ENCODE measurements around the gene HMOX2. TPM values are rescaled to one million over a fixed set of nuclear protein-coding genes. Genes with fewer than 3 reads are reported as not detected.

Gene HMOX2, protein sequence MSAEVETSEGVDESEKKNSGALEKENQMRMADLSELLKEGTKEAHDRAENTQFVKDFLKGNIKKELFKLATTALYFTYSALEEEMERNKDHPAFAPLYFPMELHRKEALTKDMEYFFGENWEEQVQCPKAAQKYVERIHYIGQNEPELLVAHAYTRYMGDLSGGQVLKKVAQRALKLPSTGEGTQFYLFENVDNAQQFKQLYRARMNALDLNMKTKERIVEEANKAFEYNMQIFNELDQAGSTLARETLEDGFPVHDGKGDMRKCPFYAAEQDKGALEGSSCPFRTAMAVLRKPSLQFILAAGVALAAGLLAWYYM
- total RNA-seq = 10 to 100 TPM; 12.8 to 22.0 (median 18.5) TPM
- polyA plus RNA-seq = 10 to 100 TPM; 18.9 to 29.6 TPM

DNA sequence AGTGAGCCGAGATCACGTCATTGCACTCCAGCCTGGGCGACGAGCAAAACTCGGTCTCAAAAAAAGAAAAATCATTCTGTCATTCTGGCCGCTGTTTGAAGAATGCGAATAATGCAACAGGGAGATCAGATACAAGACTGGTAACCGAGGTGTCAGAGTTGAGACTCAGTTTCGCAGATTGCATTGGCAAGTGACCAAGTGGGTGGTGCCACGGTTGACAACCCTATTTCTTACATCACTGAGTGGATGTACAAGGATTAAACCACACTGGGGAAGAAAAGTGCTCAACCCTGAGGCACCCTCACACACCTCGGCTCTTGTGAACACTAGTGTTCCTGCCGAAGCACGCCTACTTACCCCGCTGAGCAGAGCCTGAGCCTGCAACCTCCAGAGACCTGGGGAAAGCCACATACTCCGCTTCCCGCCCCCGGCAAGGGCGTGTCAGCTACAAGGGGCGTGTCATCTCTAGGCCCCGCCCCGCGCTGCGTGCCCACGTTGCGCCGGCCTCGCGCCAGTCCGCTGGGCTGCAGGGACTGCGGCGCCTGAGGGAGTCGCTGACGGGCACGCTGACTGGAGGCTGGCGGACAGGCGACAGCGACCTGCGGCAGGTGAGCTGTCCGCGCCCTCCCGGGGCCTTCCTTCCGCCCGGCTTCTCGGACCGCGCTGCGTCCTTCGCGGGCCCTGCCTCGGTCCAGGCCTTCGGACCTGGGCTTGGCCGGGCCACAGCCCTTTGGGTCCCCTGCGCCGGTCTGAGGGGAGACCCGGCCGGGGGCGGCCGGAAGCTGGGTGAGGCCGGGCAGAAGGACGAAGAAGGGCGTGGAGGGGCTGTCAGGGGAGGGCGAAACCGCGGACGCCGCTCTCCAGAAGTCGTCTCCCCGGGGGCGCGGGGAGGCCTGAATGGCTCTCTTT, at the start of gene HMOX2:
Gene HMOX2 (plus strand): TSS at position 519 of the 909 bp plus-strand sequence. CDS start 29,127 bp downstream, outside the sequence.
- H3K4me1 ChIP-seq = peaks cover 0 to 8% (median 0%) of the 10 kb centered on the region in 3 donors
- 8% methylated on average over 68 to 70 of the region's 70 CpGs for WGBS, 2 donors
- TF ChIP-seq, protein P1, sequence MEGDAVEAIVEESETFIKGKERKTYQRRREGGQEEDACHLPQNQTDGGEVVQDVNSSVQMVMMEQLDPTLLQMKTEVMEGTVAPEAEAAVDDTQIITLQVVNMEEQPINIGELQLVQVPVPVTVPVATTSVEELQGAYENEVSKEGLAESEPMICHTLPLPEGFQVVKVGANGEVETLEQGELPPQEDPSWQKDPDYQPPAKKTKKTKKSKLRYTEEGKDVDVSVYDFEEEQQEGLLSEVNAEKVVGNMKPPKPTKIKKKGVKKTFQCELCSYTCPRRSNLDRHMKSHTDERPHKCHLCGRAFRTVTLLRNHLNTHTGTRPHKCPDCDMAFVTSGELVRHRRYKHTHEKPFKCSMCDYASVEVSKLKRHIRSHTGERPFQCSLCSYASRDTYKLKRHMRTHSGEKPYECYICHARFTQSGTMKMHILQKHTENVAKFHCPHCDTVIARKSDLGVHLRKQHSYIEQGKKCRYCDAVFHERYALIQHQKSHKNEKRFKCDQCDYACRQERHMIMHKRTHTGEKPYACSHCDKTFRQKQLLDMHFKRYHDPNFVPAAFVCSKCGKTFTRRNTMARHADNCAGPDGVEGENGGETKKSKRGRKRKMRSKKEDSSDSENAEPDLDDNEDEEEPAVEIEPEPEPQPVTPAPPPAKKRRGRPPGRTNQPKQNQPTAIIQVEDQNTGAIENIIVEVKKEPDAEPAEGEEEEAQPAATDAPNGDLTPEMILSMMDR (IDR thresholded peaks at IDR 0.05) = peak in 1 of 4 donors; percentile 33
- peak; percentile 92 to 96 (median 93) for ATAC-seq
- no peak for FAIRE-seq
- no peaks in the 10 kb centered on the region for H3K27me3 ChIP-seq
- H3K27ac ChIP-seq = peak within 1 kb of the TSS; percentile 82 to 91 (median 84)
- peak within 1 kb of the TSS; percentile 74 to 99 (median 88) for H3K4me3 ChIP-seq
- H3K36me3 ChIP-seq = no peaks in the 10 kb centered on the region
- peak; percentile 90 to 99 (median 98) for DNase-seq
- H3K9me3 ChIP-seq = no peaks in the 10 kb centered on the region
- intact Hi-C loops (cut with DNase I) = no loop called here

DNA sequence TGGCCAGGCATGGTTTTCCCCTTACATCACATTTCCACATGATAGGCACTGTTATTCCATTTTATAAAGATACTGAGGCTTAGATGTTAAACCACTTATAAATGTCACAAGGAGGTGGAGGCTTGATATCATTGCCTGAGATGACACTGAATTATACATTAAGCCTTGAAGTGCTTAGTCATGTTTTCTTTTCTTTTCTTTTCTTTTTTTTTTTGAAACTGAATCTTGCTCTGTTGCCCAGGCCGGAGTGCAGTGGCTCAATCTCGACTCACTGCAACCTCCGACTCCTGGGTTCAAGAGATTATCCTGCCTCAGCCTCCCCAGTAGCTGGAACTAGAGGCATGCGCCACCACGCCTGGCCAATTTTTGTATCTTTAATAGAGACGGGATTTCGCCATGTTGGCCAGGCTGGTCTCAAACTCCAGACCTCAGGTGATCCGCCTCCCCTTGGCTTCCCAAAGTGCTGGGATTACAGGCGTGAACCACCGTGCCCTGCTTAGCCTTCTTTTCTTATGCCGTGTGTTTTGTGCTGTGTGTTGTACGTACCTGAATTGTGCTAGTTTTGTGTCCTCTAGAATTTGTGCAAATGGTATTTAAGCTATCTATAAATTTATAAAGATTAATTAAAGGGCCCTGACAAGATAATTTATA, 49.4 kb upstream of the HMOX2 start:
- H3K4me3 ChIP-seq = peak overlapping the region in 3 of 4 donors; percentile 68 to 98 (median 98)
- TF ChIP-seq, protein P1 (IDR thresholded peaks at IDR 0.05) = no peak
- peaks cover 0 to 8% (median 3%) of the 10 kb centered on the region in 3 donors for H3K36me3 ChIP-seq
- no peaks in the 10 kb centered on the region for H3K27me3 ChIP-seq
- no peak overlapping the region for H3K27ac ChIP-seq
- WGBS, 2 donors = 80 to 85% methylated on average over 12 of the region's 12 CpGs
- intact Hi-C loops (cut with DNase I) = no loop called here
- peaks cover 10 to 14% (median 13%) of the 10 kb centered on the region in 3 donors for H3K4me1 ChIP-seq
- ATAC-seq = no peak
- no peaks in the 10 kb centered on the region for H3K9me3 ChIP-seq
- no peak for FAIRE-seq
- peak in 1 of 6 donors; percentile 13 for DNase-seq

DNA sequence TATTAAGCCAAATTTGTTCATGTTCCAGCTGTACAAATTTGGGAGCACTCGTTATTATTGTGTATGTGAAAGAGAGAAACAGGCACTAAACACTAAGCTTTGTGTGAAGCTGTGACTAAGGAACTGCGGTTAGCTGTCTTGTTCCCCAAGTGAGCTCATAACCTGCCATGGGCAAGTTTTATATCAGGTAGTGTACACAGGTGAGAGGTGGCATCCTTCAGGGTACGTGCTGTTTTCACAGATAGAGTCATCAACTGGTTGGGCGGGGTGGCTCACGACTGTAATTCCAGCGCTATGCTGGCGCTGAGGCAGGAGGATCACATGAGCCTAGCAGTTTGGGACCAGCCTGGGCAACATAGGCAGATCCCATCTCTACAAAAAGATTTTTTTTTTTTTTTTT, 47.7 kb upstream of the HMOX2 start:
- H3K4me1 ChIP-seq = peaks cover 10 to 14% (median 13%) of the 10 kb centered on the region in 3 donors
- peaks cover 0 to 10% (median 3%) of the 10 kb centered on the region in 3 donors for H3K36me3 ChIP-seq
- H3K9me3 ChIP-seq = no peaks in the 10 kb centered on the region
- intact Hi-C loops (cut with DNase I) = no loop called here
- DNase-seq (no peak), FAIRE-seq (no peak), ATAC-seq (no peak)
- no peaks in the 10 kb centered on the region for H3K27me3 ChIP-seq
- 90 to 94% methylated on average over 7 of the region's 7 CpGs for WGBS, 2 donors
- H3K27ac ChIP-seq = no peak overlapping the region
- TF ChIP-seq, protein P1 (IDR thresholded peaks at IDR 0.05) = no peak
- no peak overlapping the region for H3K4me3 ChIP-seq

DNA sequence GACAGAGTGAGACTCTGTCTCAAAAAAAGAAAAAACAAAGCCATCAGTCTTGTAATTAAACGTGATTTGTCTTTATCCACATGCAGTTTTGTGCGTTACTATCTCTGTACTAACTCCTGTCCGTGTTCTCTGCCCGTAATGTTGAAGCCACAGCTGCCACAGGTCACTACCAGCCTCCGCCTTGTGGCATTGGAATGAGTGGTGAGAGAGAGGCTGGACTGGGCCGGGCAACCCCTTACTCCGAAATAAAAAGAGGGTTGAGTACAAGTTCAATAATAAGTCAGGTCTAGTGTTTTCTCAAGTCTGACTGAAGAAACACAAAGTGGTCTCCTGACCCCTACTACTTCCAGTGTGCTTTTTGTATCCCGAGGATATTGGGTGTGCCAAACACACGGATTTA, 45.2 kb upstream of the HMOX2 start:
- Histone ChIP-seq H3K36me3 (peaks cover 0 to 14% (median 3%) of the 10 kb centered on the region in 3 donors), H3K4me3 (no peak overlapping the region), H3K27ac (no peak overlapping the region), H3K9me3 (no peaks in the 10 kb centered on the region), H3K4me1 (peaks cover 10 to 13% (median 10%) of the 10 kb centered on the region in 3 donors), H3K27me3 (no peaks in the 10 kb centered on the region)
- WGBS, 2 donors = 85 to 90% methylated on average over 9 of the region's 9 CpGs
- intact Hi-C loops (cut with DNase I) = no loop called here
- no peak for DNase-seq
- no peak for ATAC-seq
- TF ChIP-seq, protein P1 (IDR thresholded peaks at IDR 0.05) = no peak
- no peak for FAIRE-seq

Data from pancreas (tissue), 10 donors.